ENCODE data around the gene BCAS3.

Gene BCAS3

GRCh38 chr17:61289408-61290385 is 612.0 kb downstream of the BCAS3 start:
- DNase-seq (ENCODE audit: low read depth), result no peak

GRCh38 chr17:61291451-61292285 is 614.0 kb downstream of the BCAS3 start:
- no peak for DNase-seq (ENCODE audit: low read depth)

GRCh38 chr17:61294286-61294685 is 616.6 kb downstream of the BCAS3 start:
- no peak for DNase-seq (ENCODE audit: low read depth)

GRCh38 chr17:61294777-61295176 is 617.1 kb downstream of the BCAS3 start:
- DNase-seq (ENCODE audit: low read depth), result no peak

GRCh38 chr17:61296058-61296457 is 618.4 kb downstream of the BCAS3 start:
- DNase-seq (ENCODE audit: low read depth), result no peak

- DNase-seq (ENCODE audit: low read depth), result no peak
Observed at GRCh38 chr17:61299517-61300513, 622.2 kb downstream of the BCAS3 start.

- no peak for DNase-seq (ENCODE audit: low read depth)
Observed at GRCh38 chr17:61302953-61303816, 625.5 kb downstream of the BCAS3 start.

- DNase-seq (ENCODE audit: low read depth), result no peak
Observed at GRCh38 chr17:61303817-61304096, 626.1 kb downstream of the BCAS3 start.

GRCh38 chr17:61305024-61305423 is 627.4 kb downstream of the BCAS3 start:
- DNase-seq (ENCODE audit: low read depth), result no peak

GRCh38 chr17:61306003-61306402 is 628.4 kb downstream of the BCAS3 start:
- no peak for DNase-seq (ENCODE audit: low read depth)

GRCh38 chr17:61307905-61308886 is 630.5 kb downstream of the BCAS3 start:
- no peak for DNase-seq (ENCODE audit: low read depth)

GRCh38 chr17:61309362-61310256 is 632.0 kb downstream of the BCAS3 start:
- no peak for DNase-seq (ENCODE audit: low read depth)

GRCh38 chr17:61310590-61310989 is 632.9 kb downstream of the BCAS3 start:
- DNase-seq (ENCODE audit: low read depth), result no peak

- no peak for DNase-seq (ENCODE audit: low read depth)
Observed at GRCh38 chr17:61312406-61313295, 635.0 kb downstream of the BCAS3 start.

- DNase-seq (ENCODE audit: low read depth), result no peak
Observed at GRCh38 chr17:61313461-61314326, 636.0 kb downstream of the BCAS3 start.

- DNase-seq (ENCODE audit: low read depth), result no peak
Observed at GRCh38 chr17:61314368-61315078, 636.9 kb downstream of the BCAS3 start.
